BE2C (cell line): ENCODE measurements around the gene LIPC.

Experiments used
- DNase-seq: peaks from one replicate; pipeline ENCODE4 v3.0.0-alpha.2; 2020
- H3K27me3 ChIP-seq: fragments of 250-450 bp; sonication (Bioruptor Pico); 2 replicates; pipeline ENCODE4 v1.5.1; 2020; ENCODE audit warnings: mild to moderate bottlenecking
- H3K36me3 ChIP-seq: fragments of 250-450 bp; sonication (Bioruptor Pico); 2 replicates; pipeline ENCODE4 v1.5.1; 2020; ENCODE audit warnings: mild to moderate bottlenecking
- H3K4me1 ChIP-seq: fragments of 250-450 bp; sonication (Bioruptor Pico); 2 replicates; pipeline ENCODE4 v1.5.1; 2020
- H3K4me3 ChIP-seq: 2 replicates; pipeline ENCODE4 v1.5.1; 2011; ENCODE audit warnings: low read depth, low read length
- H3K9me3 ChIP-seq: fragments of 250-450 bp; sonication (Bioruptor Pico); 2 replicates; pipeline ENCODE4 v1.5.1; 2020
- TF ChIP-seq, protein P1 (sequence below): IDR thresholded peaks from 2 replicates; pipeline ENCODE4 v1.5.1; 2012; ENCODE audit warnings: mild to moderate bottlenecking, low read depth, low read length

The LIPC gene

GRCh38 chr15:58393241-58393662 is 38.5 kb upstream of the LIPC start:
- TF ChIP-seq, protein P1, sequence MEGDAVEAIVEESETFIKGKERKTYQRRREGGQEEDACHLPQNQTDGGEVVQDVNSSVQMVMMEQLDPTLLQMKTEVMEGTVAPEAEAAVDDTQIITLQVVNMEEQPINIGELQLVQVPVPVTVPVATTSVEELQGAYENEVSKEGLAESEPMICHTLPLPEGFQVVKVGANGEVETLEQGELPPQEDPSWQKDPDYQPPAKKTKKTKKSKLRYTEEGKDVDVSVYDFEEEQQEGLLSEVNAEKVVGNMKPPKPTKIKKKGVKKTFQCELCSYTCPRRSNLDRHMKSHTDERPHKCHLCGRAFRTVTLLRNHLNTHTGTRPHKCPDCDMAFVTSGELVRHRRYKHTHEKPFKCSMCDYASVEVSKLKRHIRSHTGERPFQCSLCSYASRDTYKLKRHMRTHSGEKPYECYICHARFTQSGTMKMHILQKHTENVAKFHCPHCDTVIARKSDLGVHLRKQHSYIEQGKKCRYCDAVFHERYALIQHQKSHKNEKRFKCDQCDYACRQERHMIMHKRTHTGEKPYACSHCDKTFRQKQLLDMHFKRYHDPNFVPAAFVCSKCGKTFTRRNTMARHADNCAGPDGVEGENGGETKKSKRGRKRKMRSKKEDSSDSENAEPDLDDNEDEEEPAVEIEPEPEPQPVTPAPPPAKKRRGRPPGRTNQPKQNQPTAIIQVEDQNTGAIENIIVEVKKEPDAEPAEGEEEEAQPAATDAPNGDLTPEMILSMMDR: no peak
- no peak for DNase-seq

DNA sequence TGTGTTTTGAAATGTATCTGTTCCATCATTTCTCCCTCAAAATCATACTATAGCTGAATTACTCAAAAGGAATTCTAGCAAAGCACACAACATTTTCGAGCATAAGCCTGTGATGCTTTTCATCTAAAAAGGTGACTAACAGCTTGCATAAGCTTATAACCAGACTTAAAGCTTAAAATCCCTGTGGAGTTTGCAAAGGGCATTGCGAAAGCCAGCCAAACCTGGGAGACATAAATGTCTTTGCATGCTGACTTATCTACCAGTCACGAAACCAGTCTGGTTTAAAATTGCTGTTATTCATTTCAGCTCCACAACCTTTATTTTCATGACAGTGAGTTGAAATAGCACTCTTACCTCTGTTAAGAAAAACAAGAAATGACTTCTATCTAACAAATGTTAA is 35.6 kb upstream of the LIPC start:
- TF ChIP-seq, protein P1: no peak
- no peak overlapping the region for H3K4me3 ChIP-seq
- H3K9me3 ChIP-seq: no peaks in the 10 kb centered on the region
- H3K27me3 ChIP-seq: no peaks in the 10 kb centered on the region
- no peak for DNase-seq
- H3K36me3 ChIP-seq: no peaks in the 10 kb centered on the region
- no peaks in the 10 kb centered on the region for H3K4me1 ChIP-seq

More at GRCh38 chr15:58393241-58393662, 38.5 kb upstream of the LIPC start:
- H3K4me1 ChIP-seq: no peaks in the 10 kb centered on the region
- H3K27me3 ChIP-seq: no peaks in the 10 kb centered on the region
- H3K36me3 ChIP-seq: no peaks in the 10 kb centered on the region
- no peaks in the 10 kb centered on the region for H3K9me3 ChIP-seq
- no peak overlapping the region for H3K4me3 ChIP-seq

- H3K4me3 ChIP-seq: no peak overlapping the region
- no peaks in the 10 kb centered on the region for H3K27me3 ChIP-seq
- no peaks in the 10 kb centered on the region for H3K36me3 ChIP-seq
- no peaks in the 10 kb centered on the region for H3K9me3 ChIP-seq
- TF ChIP-seq, protein P1: no peak
- H3K4me1 ChIP-seq: no peaks in the 10 kb centered on the region
- DNase-seq: no peak
Measured at GRCh38 chr15:58398071-58398470, 33.7 kb upstream of the LIPC start.

GRCh38 chr15:58398643-58399042 is 33.1 kb upstream of the LIPC start:
- TF ChIP-seq, protein P1: no peak
- Histone ChIP-seq H3K4me1 (no peaks in the 10 kb centered on the region), H3K4me3 (no peak overlapping the region), H3K36me3 (no peaks in the 10 kb centered on the region), H3K27me3 (no peaks in the 10 kb centered on the region), H3K9me3 (no peaks in the 10 kb centered on the region)
- DNase-seq: no peak

DNA sequence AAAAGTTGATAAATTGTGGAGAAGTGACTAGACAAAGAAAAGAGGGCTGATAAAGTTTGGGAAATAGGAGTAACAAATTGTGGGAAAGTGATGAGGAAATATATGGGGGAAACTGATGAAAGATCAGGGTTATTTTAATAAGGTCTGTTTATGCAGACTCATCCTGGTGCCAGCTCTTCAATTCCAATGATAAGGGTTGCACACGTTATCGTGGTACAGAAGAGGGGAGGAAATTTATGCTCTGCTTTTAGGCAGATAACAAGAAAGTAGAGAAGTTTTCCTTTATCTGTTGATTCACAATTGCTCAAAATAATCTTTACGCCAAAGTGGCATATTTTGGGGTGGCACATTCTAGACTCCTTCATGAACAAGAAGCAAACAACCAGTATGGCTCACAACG is 32.1 kb upstream of the LIPC start:
- H3K9me3 ChIP-seq: no peaks in the 10 kb centered on the region
- TF ChIP-seq, protein P1: no peak
- no peaks in the 10 kb centered on the region for H3K36me3 ChIP-seq
- no peaks in the 10 kb centered on the region for H3K4me1 ChIP-seq
- no peak for DNase-seq
- H3K4me3 ChIP-seq: no peak overlapping the region
- no peaks in the 10 kb centered on the region for H3K27me3 ChIP-seq

- Histone ChIP-seq H3K27me3 (no peaks in the 10 kb centered on the region), H3K9me3 (no peaks in the 10 kb centered on the region), H3K36me3 (no peaks in the 10 kb centered on the region), H3K4me3 (no peak overlapping the region), H3K4me1 (no peaks in the 10 kb centered on the region)
- TF ChIP-seq, protein P1: no peak
- DNase-seq: no peak
Measured at GRCh38 chr15:58401276-58401675, 30.5 kb upstream of the LIPC start.
